LHCN-M2 (cell line): Measurements from ENCODE around the gene PSMG1. TPM values are rescaled to one million over a fixed set of nuclear protein-coding genes. Genes with fewer than 3 reads are reported as not detected.
A peak's percentile ranks its signal among the peaks of the same experiment; 100 is the strongest.
"Not testable (repeated sequence)": the region's sequence is repeated elsewhere in the genome, so short reads cannot be mapped to it uniquely, and the experiment has no call there.

Experiments
- DNase-seq: peaks from one replicate; pipeline ENCODE4 v3.0.0-alpha.2; 2012; ENCODE audit warnings: low read depth
- polyA plus RNA-seq: library from polyadenylated mRNA; unstranded; fragments of >200 nt; gene quantifications from one replicate; pipeline ENCODE4 v1.2.1, GENCODE V29; 2012; ENCODE audit warnings: missing spikeins
- total RNA-seq: library from RNA; depleted of rRNA; stranded (reverse); fragments of >200 nt; gene quantifications from 2 replicates; pipeline ENCODE4 v1.2.3, GENCODE V29; 2014; rRNA removed

PSMG1 gene, protein sequence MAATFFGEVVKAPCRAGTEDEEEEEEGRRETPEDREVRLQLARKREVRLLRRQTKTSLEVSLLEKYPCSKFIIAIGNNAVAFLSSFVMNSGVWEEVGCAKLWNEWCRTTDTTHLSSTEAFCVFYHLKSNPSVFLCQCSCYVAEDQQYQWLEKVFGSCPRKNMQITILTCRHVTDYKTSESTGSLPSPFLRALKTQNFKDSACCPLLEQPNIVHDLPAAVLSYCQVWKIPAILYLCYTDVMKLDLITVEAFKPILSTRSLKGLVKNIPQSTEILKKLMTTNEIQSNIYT
- 60.7 and 74.7 TPM in 2 replicates for total RNA-seq
- polyA plus RNA-seq: 50.2 TPM

DNA sequence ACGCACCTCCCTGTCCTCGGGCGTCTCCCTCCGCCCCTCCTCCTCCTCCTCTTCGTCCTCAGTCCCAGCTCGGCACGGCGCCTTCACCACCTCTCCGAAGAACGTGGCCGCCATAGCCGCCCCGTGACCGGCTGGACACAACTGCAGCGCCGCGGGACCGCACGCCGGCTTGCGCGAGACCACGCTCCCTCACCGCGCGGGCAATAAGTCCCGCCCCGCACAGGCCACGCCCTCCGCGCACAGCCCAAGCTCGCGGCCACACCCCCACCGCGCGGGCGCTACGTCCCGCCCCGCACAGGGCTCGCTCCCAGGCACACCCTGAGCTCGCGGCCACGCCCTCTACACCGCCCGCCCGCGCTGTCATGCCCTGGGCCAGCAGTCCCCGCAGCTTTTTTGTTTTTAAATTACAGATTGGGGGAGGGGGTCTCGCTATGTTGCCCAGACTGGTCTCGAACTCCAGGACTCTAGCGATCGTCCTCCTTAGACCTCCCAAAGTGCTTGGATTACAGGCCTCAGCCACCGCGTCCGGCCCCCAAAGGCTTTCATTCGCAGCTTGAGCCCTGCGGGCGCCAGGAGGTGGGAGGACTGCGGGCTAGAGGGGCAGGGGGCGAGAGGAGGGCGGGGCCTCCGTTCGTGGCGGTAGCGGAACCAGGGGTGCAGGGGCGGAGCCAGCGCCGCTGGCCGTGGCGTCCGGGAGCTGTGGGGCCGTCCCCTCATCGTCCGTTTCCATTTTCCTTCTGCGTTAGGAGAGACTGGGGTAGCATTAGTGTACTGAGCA is at the start of gene PSMG1:
TSS of gene PSMG1 (minus strand) at position 180 of the 778 bp plus-strand sequence. CDS start at position 114, 66 bp downstream.
- peak; percentile 90 for DNase-seq

DNA sequence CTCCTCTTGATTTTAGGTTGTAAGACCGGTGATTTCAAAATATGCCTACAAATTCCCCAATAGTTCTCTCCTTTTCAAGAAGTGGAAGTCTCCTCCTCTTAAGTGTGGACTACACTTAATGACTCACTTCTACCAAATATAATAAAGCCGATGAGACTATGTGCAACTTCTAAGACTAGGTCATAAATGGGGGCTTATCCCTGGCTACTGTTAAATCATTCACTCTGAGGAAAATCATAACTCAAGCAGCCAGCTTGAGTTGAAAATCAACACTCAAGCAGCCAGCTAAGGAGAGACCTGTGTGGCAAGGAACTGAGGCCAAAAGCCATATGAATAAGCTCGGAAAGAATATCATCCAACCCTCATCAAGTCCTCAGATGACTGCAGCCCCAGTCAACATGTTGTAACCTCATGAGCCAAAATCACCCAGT is 49.6 kb upstream of the PSMG1 start:
- peak; percentile 2 for DNase-seq

DNA sequence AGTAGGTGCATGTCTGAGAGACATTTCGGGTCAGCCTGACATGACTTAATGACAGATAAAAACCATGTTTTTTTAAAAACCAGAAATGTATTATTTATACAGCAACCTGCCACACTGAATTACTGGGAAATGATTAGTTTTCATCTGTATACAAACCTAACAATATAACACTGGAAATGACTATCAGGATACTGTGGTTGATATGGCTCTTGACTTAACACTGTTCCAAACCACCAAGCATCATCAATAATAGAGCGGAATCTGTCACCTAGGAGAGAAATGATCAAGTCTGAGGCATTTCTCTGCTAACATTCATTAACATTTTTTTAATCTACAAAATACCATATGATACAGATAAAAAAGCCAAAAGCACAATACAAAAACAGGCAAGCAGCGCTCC is 41.7 kb upstream of the PSMG1 start:
- no peak for DNase-seq

DNA sequence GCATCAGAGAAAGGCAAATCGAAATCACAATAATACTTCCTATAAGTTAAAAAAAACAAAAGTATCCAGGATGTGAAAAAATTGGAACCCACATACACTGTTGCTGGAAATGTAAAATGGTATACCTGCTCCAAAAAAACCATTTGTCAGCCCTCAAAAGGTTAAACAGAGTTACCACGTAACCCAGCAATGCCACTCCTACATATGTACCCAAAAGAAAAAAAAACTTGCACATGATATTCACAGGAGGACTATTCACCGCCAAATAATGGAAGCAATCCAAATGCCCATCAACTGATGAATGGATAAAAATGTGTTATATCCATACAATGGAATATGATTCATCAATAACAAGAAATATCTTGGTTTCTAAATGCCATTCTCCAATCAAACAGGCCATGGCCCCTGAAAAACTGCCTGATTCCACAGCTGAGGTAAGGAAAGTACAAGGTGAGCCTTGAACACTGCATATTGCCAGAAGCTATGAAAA is 38.8 kb upstream of the PSMG1 start:
- no peak for DNase-seq

DNA sequence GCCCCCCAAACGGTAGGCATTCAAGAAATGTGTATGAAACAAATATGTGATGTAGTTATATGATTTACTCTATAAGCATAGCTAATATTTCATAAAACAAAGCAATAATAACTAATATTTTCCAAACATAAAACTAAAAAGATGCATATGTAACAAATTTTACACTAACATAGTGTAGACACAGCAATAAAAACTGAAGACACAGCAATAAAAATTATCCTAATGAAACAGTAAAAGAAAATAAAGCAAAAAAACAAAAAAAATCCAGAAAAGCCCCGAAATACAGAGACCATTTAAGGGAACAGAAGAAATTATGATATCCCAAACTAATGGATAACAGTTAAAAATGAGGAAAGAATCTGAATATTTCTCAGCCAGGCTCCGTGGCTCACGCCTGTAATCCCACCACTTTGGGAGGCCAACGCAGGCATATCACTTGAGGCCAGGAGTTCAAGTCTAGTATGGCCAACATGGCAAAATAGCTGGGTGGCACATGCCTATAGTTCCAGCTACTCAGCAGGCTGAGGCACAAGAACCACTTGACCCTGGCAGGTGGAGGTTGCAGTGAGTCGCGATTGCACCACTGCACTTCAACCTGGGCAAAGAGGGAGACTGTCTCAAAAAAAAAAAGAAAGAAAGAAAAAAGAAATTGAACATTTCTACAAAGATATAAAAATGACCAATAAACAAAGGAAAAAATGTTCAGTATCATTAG is 38.2 kb upstream of the PSMG1 start:
- DNase-seq: no peak

DNA sequence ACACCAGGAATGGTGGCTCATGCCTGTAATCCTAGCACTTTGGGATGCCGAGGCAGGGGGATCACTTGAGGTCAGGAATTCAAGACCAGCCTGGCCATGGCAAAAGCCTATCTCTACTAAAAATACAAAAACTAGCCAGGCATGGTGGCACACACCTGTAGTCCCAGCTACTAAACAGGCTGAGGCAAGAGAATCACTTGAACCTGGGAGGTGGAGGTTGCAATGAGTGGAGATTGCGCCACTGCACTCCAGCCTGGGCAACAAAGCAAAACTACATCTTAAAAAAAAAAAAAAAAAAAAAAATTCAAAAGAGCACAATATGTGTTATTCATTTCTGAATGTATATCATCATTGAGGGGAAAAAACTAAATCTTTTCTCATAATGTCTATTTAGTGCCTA is 37.6 kb upstream of the PSMG1 start:
- DNase-seq: not testable (repeated sequence)

DNA sequence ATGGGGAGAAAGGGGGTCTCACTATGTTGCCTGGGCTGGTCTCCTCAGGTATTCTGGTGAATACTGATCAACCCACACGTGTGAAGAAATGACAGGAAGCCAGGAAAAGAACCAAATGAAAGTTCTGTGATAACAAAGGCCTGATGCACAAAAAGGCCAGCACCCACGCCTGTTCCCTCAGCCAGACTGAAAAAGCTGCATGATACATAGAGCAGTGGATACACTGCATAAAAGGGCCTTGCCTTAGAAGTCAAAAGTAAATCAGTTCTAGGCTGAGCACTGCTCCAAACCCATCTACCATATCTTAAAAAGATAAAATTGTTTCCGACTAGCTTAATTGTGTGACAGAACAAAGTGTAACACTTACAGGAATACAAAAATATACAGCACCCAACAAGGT is 36.9 kb upstream of the PSMG1 start:
- DNase-seq: no peak

DNA sequence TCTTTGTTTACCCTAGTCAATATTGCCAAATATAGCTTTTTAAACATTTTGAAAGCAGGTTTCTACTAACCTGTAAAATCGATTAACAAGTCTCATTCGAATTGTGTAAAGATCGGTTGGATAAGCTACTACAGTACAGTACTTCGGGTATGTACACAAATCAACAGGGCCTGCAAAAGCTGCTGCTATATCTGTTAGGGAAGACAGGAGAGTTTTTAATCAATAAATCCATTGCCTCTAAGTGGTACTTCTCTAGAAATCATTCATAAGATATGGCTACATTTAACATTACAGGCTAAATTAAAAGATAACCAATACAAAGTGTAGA is 34.8 kb upstream of the PSMG1 start:
- no peak for DNase-seq

DNA sequence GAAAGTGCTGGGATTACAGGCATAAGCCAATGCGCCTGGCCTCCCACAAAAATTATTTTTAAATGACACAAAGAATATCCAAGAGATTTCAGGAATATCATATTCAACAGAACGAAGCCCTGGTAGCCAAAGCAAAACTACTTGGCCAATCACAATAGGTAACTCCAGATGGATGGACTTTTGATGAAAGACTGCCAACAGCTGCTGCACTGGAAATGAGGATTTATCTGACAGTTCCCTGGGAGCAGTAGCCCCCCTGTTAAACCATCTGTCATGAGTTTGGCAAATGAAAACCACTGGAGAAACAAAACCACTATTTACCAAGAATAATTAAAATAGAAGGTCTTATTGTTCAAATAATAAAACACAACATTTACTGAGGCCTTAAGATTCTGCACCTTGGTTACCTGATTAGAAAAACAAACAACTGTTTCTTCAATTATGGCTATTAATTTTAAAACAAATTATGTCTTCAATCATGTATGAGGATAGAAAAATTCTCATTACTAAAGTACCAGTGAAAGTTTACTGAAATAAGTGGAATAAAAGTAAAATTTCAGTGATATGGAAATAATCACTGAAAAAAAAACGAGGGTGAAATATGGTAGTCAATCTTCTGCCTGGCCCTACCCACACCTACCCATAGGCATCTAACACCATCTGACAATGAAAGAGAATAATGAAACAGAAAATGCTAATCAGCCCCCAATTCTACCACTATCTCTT is 34.3 kb upstream of the PSMG1 start:
- DNase-seq: peak; percentile 73

DNA sequence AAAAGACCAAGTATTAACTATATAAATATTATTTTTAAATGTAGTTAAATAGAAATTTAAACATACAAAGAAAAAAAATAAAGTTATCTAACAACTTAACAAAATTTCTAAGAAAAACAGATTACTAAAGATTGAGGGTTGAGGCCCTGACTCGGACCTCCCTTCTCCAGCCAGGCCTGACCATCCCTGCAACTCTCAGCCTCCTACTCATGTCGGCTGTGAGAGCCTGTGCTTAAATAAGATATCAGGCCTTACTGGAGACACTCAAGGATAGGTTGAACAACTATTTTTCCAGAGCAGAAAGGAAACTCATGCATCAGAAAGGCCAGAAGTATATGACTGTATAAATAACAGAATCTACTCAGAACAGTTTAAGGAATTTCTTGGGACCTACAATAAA is 33.0 kb upstream of the PSMG1 start:
- DNase-seq: no peak

DNA sequence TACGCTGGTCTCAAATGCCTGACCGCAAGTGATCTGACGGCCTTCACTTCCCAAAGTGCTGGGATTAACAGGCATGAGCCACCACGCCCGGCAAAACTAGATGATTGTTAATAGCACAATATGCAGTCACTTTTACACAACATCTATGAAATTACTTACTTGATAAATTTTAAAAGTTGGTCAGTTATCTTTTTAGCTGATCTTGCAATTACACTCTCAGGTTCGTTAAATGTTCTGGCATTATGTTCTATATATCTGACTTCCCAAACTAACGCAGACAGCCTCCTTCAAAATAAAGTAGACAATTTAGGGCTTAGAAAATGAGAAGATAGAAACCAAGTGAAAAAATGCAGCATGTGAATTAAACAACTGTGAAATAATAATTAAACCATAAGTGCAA is 31.8 kb upstream of the PSMG1 start:
- no peak for DNase-seq

DNA sequence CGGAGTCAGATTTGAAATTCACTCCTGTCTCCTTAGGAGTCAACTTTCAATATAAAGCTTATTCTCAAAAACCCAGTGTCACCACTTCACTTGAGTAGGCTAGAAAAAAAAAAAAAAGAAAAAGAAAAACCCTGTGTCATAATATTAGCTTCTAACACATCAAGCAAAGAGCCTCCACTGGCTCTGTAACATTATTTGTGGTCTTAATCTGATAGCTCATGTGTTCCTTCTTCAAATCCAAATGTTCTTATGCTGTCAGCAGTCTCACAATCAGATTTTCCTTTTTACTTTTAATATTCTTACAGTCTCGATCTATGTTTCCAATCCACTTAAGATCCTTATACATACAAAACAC is 26.1 kb upstream of the PSMG1 start:
- DNase-seq: no peak

DNA sequence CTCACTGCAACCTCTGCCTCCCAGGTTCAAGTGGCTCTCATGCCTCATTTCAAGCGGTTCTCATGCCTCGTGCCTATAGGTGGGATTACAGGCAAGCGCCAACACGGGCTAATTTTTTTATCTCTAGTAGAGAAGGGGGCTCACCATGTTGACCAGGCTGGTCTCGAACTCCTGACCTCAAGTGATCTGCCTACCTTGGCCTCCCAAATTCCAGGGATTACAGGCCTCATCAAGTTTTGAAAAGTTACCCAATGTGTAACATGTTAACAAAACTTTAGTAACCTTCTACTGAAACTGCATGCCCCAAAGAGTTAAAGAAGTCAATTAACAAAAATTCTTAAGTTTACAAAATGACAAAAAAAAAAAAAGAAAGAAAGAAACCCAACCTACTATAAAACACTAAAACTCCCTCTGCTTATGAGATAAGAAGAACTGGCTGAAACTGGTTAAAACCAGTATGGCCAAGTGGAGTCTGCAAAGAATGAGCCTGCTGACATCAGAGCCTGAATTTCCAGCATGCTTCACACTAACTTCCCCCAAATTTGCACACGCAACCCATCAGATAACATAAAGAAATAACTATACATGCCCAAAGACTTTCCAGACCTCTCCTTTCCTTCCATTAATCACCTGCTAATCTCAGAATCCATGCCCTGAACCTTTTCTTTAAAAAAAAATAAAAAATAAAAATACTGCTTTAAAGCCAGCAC is 25.5 kb upstream of the PSMG1 start:
- DNase-seq: no peak

DNA sequence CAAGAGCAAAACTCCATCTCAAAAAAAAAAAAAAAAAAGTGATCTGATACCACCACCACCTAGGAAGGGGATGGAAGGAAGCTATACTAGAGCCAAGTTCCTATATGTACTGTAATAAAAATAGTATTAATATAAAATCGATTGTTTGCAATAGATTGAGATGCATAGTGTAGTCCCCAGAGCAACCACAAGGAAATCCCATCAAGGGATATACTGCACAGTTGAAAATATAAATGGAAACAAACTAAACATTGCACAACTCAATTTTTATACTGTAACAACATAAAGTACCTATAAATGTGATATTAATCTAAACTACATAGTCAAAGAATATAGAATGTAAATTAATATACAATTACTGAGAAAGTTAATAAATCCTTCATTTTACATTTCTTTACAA is 20.9 kb upstream of the PSMG1 start:
- DNase-seq: no peak

DNA sequence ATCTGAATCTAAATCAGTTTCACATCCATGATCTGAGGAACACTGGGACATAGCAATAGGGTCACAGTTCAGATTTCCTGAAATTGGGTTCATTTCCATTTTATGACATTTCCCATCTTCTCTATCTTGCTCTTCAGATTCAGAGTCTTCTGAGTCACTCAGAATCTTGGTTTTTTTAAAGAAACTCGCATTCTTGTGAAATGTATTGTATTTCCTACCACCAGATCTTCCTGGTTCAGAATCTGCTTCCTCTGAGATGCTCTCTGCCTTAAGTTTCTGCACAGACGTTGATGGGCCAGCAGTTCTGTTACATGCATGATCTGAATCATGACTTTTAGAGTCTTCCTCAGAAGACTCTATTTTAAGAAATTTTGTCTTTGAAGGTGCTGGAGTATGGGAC is 15.5 kb upstream of the PSMG1 start:
- DNase-seq: no peak

DNA sequence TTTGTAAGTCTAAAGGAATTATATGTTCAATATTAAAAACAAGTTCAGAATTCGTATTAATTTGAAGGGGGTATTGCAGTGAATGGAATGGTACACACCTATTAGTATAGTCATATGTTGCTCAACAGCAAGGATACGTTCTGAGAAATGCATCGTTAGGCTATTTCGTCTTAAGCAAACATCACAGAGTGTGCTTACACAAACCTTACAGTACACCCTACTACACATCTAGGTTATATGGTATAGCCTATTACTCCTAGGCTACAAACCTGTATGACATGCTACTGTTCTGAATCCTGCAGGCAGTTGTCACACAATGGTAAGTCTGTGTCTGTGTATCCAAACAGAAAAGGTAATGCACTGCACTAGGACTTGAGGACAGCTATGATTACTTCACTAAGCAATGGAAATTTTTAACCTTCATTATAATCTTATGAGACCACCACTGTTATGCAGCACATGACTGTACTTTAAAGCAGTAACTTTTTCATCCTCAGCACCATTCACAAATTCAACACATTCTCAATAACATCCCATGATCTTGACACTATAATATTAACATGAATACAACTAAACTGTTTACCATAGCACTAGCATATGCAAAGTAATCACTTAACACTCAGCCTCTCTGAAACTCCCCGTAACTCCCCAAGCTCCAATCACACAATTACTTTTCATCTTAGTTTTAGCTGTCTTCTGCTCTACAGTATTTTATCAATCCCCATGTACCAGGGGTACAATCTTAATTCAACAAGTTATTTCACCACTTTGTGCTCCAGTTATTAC is 14.4 kb upstream of the PSMG1 start:
- DNase-seq: no peak

DNA sequence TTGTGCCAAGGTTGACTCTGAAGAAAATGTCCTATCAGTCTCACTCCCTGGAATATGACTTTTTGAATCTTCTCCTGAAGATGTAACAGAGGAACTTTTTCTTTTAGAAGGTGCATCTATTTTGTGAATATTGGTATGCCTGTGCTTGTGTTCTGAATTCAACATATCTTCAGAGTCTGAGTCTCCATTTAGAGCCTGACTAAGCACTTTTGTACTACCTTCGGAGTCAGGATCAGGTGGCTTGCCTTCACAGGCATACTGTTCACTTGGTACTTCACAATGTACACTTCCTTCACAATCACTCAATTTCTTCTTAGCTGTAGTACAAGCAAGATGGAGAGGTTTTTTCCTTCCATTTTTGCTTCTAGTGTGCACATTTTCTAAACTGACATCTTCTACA is 13.6 kb upstream of the PSMG1 start:
- no peak for DNase-seq

DNA sequence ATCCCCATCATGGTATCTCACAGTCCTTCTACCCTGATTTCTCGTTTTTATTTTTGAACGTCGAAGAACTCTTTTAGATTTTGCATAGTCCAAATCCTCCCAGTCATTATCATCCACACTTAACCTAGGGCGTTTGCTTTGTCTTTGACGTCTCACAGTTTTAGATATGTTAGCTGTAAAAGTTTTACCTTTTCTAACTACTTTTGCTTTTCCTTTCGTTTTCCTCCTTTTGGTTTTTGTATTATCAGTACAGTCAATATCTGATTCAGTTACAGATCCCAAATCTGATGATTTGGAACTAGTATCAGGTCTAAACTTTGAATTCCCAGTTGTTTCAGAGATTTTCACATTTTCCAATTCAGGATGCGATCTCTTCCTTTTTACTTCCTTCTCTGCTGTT is 13.1 kb upstream of the PSMG1 start:
- DNase-seq: no peak

DNA sequence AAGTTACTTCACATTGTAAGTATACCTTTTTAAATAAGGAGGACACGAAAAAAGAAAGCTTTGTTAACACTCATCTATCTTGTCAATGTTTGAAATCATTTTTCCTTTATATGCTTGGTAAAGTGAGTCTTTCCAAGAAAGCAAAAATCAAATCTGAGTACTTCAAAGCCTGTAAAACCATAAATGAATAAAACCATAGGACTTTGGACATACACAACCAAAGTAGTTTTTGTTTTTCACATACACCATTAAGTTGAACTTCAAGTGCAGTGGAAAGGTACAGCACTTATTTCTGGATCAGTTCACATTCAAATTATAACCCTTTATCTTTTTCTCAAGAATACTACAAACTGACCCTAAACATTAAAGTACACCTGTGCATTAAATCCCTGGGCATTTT is 10.1 kb upstream of the PSMG1 start:
- no peak for DNase-seq

DNA sequence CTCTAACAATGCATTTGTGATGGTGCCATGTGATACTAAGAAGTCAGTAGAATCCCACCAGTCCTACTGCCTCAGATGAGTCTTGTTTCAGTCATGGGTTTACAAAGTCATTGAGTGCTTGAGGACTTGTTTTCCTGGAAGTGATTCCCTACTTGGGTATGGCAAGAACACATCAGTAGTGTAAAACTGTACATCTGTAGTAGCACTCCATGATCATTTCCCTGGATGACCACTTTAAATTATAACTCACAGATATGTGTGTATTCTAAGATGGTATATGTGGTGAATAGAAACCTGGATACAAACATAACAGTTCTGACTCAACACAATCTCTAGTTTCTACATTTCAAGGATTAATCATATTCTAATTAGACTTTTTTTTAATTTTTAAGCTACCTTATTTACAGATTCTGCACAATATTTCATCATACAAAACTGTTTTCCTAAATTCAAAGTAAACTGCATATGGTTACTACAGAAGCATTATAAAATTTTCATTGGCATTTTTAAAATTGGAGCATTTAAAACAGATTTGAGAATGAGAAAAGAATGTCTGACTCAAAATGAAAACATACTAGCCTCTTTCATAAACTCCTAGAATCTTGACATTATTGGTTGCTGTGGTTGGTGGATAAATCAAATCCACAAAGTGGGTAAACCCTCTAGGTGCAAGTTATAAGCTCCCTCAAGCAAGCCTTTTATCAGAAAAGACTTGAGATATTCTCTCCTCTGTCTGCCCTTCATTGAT is 6.8 kb upstream of the PSMG1 start:
- peak; percentile 44 for DNase-seq
